ENCODE measurements around the gene GNG12. TPM values are rescaled to one million over a fixed set of nuclear protein-coding genes. Genes with fewer than 3 reads are reported as not detected.
"Not testable (repeated sequence)": the region's sequence is repeated elsewhere in the genome, so short reads cannot be mapped to it uniquely, and the experiment has no call there.

Gene GNG12
- total RNA-seq, 2 donors from 2014 or later, result 77.1 to 131 TPM

GRCh38 chr1:67666636-67667035, 166.6 kb downstream of the GNG12 start:
- TF ChIP-seq CTCF (IDR thresholded peaks at IDR 0.05), result no peak
- intact Hi-C loops (cut with DNase I), result no loop called here
- no peaks in the 10 kb centered on the region for H3K27me3 ChIP-seq
- H3K36me3 ChIP-seq, result no peaks in the 10 kb centered on the region
- no peaks in the 10 kb centered on the region for H3K4me1 ChIP-seq
- no peak overlapping the region for H3K9ac ChIP-seq (ENCODE audit: low read depth in 2 of 2, low read length in 2 of 2)
- no peaks in the 10 kb centered on the region for H3K9me3 ChIP-seq
- no peak for DNase-seq
- H3K4me3 ChIP-seq, result no peak overlapping the region
- H3K27ac ChIP-seq, result no peak overlapping the region

GRCh38 chr1:67665307-67665706, 168.0 kb downstream of the GNG12 start:
- H3K4me1 ChIP-seq; H3K9me3 ChIP-seq; DNase-seq; intact Hi-C loops (cut with DNase I); H3K27me3 ChIP-seq; H3K27ac ChIP-seq; H3K4me3 ChIP-seq; H3K36me3 ChIP-seq; H3K9ac ChIP-seq (ENCODE audit: low read depth in 2 of 2, low read length in 2 of 2): not testable (repeated sequence)

- DNase-seq, result no peak
- no peak overlapping the region for H3K9ac ChIP-seq (ENCODE audit: low read depth in 2 of 2, low read length in 2 of 2)
- no peaks in the 10 kb centered on the region for H3K36me3 ChIP-seq
- no peaks in the 10 kb centered on the region for H3K27me3 ChIP-seq
- H3K4me3 ChIP-seq, result no peak overlapping the region
- H3K27ac ChIP-seq, result no peak overlapping the region
- H3K9me3 ChIP-seq, result no peaks in the 10 kb centered on the region
- intact Hi-C loops (cut with DNase I), result no loop called here
- no peaks in the 10 kb centered on the region for H3K4me1 ChIP-seq
- no peak for TF ChIP-seq CTCF (IDR thresholded peaks at IDR 0.05)
Measured at GRCh38 chr1:67664048-67664447, 169.2 kb downstream of the GNG12 start.

- TF ChIP-seq CTCF (IDR thresholded peaks at IDR 0.05), result no peak
- no peaks in the 10 kb centered on the region for H3K36me3 ChIP-seq
- H3K4me1 ChIP-seq, result no peaks in the 10 kb centered on the region
- no peak overlapping the region for H3K27ac ChIP-seq
- H3K4me3 ChIP-seq, result no peak overlapping the region
- intact Hi-C loops (cut with DNase I), result no loop called here
- DNase-seq, result no peak
- no peaks in the 10 kb centered on the region for H3K27me3 ChIP-seq
- no peaks in the 10 kb centered on the region for H3K9me3 ChIP-seq
- H3K9ac ChIP-seq (ENCODE audit: low read depth in 2 of 2, low read length in 2 of 2), result no peak overlapping the region
Measured at GRCh38 chr1:67662884-67663283, 170.4 kb downstream of the GNG12 start.

- TF ChIP-seq CTCF (IDR thresholded peaks at IDR 0.05), result no peak
- intact Hi-C loops (cut with DNase I), result no loop called here
- Histone ChIP-seq H3K4me1 (no peaks in the 10 kb centered on the region), H3K27ac (no peak overlapping the region), H3K4me3 (no peak overlapping the region), H3K36me3 (no peaks in the 10 kb centered on the region), H3K9ac (ENCODE audit: low read depth in 2 of 2, low read length in 2 of 2) (no peak overlapping the region), H3K27me3 (no peaks in the 10 kb centered on the region), H3K9me3 (no peaks in the 10 kb centered on the region)
- no peak for DNase-seq
Measured at GRCh38 chr1:67659229-67659628, 174.0 kb downstream of the GNG12 start.

- H3K9ac ChIP-seq (ENCODE audit: low read depth in 2 of 2, low read length in 2 of 2); H3K27me3 ChIP-seq; intact Hi-C loops (cut with DNase I); H3K9me3 ChIP-seq; H3K27ac ChIP-seq; H3K4me3 ChIP-seq; DNase-seq; H3K4me1 ChIP-seq; H3K36me3 ChIP-seq: not testable (repeated sequence)
Measured at GRCh38 chr1:67657152-67657551, 176.1 kb downstream of the GNG12 start.

GRCh38 chr1:67655581-67655980, 177.7 kb downstream of the GNG12 start:
- no peak for DNase-seq
- H3K36me3 ChIP-seq, result no peaks in the 10 kb centered on the region
- no peak for TF ChIP-seq CTCF (IDR thresholded peaks at IDR 0.05)
- H3K9me3 ChIP-seq, result no peaks in the 10 kb centered on the region
- no peaks in the 10 kb centered on the region for H3K27me3 ChIP-seq
- no peak overlapping the region for H3K9ac ChIP-seq (ENCODE audit: low read depth in 2 of 2, low read length in 2 of 2)
- H3K4me3 ChIP-seq, result no peak overlapping the region
- H3K4me1 ChIP-seq, result no peaks in the 10 kb centered on the region
- intact Hi-C loops (cut with DNase I), result no loop called here
- no peak overlapping the region for H3K27ac ChIP-seq
